Sigmoid colon (tissue), 4 donors: ENCODE results near the gene SECISBP2L.

Experiments used
- CTCF ChIP-seq, 4 experiments: fragments of 450-650 bp in 3 of 4; fragments of 200-600 bp in 1 of 4; IDR thresholded peaks; one replicate each; pipeline ENCODE4 v1.5.1; 2016 to 2019; ENCODE audit warnings: antibody characterized with exemption in 4 of 4, mild to moderate bottlenecking in 3 of 4, moderate library complexity in 2 of 4
- POLR2A ChIP-seq, 2 donors: fragments of 450-650 bp; IDR thresholded peaks; one replicate each; pipeline ENCODE4 v1.6.1; 2016; ENCODE audit warnings: antibody characterized with exemption in 2 of 2, mild to moderate bottlenecking in 2 of 2, moderate library complexity in 2 of 2
- POLR2AphosphoS5 ChIP-seq, 4 donors: sonication (generic); formaldehyde crosslinking; IDR thresholded peaks; one replicate each; pipeline ENCODE4 v1.6.1; 2017; ENCODE audit warnings: antibody characterized with exemption in 4 of 4

GRCh38 chr15:49035825-49036224 lies 10.4 kb downstream of the SECISBP2L start:
- TF ChIP-seq CTCF (IDR thresholded peaks at IDR 0.05) (no peak), POLR2A (IDR thresholded peaks at IDR 0.05) (no peak), POLR2AphosphoS5 (IDR thresholded peaks at IDR 0.05) (no peak)
